Globus pallidus (tissue), 1 donor: ENCODE results near the gene ODAD2.

Source experiments
- DNase-seq: peaks from one replicate; pipeline ENCODE4 v3.0.0-alpha.2; 2015; ENCODE audit warnings: low spot score

The ODAD2 gene

DNA sequence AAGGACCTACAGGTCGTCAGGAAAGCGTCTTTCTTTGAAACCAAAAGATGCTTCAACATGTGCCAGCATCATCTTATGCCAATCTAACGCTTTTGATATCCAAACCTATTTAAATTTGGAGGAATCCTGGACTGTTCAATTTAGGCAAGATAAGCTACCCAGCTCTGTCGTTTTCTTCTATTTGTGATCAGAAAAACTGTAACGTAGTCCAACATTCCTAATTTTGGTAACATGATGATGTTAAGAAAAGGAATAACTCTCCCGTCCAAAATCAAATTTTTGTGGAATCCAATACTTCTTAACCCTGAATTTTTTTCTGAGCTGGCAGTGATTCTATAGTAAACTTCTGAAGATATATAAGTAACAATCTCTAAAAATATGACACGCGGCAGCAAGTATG, 160.0 kb downstream of the ODAD2 start:
- DNase-seq = no peak

DNA sequence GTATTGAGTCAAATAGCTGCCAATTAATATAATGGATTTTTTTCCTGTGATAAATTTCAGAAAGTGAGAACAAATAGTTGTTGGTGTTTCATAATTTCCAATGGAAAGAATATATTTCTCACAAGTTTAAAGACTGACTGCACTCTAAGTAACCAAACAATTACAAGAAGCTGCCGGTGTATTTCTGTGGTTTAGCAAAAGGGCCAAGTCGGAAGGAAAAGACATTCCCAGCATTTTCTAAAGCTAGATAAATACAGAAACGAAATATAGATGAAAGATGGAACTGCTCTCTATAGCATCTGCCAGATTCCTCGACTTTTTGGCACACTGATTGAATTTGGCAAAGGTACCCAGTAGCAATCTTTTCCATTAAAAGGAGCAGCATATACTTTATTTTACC, 160.5 kb downstream of the ODAD2 start:
- no peak for DNase-seq

DNA sequence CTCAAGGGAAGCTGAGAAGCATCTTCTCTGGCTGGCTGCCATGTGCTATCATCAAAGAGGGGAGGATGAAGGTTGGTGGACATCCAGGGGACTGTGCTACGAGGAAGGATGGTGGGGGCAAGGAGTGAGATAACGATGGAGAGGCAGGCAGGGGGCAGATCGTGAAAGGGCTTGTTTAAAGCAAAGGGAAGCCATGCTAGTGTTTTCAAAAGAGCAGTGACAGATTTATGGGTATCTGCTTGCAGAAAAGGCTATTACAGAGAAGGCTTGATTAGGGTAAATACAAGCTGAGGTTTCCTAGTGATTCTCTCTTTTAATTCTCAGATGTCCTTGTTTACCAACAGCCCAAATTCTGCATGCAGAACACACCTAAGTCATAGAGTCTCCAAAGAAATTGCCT, 164.4 kb downstream of the ODAD2 start:
- DNase-seq = no peak

DNA sequence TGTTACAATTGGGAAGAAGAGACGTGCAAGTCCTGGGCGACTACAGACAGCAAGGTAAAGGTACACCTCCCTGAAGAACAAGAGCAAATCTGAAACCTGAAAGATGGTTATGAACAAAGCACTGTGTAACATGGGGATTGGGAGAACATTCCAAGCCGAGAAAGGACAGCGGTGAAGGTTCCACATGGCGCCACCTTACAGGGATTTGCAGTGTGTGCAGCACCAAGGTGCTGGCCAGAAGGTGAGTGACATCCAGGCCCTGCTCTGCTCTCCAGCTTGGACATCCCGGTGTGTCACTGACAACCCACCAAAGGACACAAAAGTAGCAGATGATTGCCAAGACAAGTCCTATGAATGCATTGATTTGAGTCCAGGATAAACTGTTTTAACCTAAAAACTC, 165.1 kb downstream of the ODAD2 start:
- DNase-seq = no peak

DNA sequence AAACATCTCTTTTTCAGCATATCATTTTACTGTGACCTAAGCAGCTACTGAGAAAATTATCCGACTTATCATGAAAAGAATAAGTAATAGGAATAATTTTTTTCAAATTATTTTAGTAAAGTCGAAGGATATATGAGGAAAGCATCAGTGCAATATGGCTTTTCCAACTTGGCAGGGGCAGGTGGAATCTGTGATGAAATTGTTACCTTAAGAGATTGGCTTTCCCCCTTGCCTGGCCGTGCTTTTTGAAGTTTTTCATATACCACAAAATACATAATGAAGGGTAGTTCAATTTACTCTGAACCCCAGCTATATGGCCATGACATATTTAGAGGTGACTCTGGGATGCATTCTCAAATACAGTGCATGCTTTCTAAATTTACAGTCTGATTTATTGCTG, 166.1 kb downstream of the ODAD2 start:
- DNase-seq = no peak

DNA sequence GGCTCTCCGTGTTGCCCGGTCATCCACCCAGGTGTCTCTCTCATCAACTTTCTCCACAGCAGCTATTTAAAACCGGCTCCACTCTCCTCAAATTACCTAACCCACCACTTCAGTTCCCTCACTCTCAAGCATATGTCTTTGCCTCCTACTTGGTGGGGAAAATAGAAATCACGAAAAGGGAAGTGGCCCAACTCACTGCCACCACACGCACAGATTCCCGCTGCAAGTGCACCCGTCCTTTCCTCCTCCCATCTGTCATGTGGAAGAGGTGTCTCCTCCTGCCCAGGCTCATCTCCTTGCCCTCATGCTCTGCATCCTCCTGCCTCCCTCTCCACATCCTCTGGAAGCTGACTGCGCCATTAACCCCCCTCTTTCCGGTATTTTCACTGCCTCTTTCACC, 172.5 kb downstream of the ODAD2 start:
- DNase-seq = no peak

DNA sequence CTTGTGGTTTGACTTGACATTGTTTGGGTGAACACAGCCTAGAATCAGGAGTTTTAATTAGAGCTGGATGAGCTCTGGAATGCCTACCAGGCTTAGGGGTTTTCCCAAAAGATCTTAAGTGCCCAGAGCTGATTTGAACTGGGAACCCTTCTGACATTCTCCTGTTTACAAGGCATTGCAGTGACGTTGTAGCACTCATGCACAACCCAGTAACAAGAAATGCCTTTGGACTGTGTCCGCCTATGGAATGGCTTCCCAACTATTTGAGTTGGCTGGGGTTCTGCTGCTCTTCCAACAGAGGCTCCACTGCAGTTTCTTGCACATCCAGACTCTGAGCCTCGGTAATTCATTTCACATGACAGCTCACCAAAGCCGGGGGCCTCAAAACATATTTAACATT, 176.6 kb downstream of the ODAD2 start:
- DNase-seq = no peak

DNA sequence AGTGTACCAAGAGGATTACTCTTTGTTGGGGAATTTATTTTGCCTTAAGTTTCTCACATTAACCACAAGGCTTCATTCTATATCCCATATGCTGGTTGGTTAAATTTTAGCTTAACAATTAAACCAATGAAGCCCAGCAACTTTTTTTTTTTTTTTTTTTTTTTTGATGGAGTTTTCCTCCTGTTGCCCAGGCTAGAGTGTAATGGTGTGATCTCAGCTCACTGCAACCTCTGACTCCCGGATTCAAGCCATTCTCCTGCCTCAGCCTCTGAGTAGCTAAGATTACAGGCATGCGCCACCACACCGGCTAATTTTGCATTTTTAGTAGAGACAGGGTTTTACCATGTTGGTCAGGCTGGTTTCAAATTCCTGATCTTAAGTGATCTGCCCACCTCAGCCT, 178.2 kb downstream of the ODAD2 start:
- DNase-seq = no peak

DNA sequence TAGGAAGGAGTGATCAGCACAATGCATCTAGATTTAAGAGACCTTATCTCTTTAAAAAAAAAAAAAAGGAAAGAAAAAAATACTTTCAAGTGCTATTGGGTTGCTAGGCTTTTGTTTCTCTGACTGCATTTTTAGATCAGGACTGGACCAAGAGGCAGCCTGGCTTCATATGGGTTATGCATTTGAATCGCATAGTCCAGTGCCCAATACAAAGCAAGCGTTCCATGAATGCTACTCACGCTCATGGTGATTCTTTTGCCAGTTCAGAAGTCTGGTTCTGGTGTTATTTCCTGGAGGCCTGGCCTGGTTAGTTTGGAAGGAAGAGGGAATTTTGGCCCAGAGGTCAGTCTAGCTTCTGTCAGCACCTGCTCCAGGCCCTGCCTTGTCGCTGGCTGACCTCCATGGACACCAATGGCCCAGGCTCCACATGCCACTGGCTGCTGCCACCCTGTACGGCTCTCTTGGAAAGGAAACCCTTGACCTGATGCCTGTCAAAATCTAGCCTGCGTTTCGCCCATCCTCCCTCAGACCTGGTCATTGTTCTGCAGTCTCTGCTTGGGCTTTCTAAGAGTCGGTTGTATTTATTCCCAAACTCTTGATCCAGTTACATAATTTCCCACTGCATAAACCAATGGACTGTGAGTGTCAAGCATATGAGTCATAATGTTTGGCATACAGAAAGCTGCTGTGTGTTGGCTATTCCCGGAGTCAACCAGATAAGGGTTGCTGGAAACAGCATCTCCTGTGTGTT, 178.9 kb downstream of the ODAD2 start:
- no peak for DNase-seq

DNA sequence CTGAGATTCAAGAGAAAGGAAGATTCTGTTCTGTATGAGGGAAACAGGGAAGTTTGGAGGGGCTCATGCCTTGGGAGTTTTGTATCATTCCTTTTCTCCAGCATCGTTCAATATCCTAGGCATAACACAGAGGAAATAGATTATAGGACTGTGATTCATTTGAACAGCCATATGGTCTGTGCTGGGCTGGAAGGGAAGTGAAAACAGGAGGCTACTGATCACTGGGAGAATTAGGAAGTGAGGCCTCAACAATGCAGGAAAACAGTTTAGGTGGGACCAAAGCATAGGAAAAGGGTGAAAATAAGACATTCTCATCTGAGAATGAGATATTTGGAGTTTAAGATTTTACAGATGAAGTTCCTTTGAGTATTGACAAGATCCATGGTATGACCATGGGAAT, 182.6 kb downstream of the ODAD2 start:
- no peak for DNase-seq

DNA sequence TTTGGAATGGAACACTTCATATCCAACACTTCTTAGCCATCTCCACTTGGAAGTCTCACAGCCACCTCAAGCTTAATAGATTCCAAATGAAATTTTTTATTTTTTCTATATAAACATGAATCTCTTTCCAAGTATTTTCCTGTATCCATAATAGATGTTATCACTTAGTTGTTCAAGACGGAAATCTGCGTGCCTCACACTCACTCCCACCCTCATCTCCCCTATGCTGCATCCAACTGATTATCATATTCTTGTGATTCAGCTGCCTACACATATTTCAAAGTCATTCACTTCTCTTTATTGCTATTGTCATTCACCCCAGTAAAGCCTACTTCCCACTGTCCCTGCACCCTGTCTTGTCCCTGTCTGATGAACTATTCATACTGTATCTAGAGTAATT, 183.0 kb downstream of the ODAD2 start:
- no peak for DNase-seq

DNA sequence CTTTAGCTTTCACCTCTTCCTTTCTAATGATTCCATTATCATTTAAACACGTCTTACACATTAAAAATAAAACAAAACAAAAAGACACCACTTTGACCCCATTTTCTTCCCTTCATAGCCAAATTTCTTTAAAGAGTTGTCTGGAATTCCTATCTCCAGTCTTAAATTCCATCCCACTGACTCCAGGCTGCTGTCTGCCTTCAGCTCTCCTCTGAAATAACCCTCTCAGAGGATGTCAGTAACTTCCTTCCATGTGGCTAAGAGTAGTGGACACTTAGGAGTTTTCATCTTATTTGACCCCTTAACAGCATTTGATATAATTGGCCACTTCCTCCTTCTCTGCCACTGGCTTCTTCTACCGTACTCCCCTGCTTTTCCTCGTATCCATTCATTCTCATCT, 183.6 kb downstream of the ODAD2 start:
- no peak for DNase-seq

DNA sequence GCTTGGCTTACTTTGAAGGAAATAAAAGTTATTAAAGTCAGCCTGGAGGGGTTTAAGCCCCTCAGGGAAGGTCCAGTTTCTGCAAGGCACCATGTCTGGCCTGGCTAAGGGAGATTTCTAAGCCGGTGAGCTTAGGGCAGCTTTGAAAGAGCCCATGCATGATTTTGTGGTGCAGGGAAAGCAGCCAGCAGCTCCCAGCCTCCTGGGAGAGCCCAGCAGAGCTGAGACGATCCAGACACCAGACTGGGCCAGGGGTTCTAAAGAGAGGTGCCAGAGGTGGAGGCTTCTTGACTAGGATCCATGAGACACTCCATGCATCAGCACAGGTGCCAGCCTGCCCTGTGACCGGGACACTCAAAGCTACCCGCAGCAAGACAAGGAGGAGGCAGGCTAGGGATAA, 193.7 kb downstream of the ODAD2 start:
- DNase-seq = no peak

DNA sequence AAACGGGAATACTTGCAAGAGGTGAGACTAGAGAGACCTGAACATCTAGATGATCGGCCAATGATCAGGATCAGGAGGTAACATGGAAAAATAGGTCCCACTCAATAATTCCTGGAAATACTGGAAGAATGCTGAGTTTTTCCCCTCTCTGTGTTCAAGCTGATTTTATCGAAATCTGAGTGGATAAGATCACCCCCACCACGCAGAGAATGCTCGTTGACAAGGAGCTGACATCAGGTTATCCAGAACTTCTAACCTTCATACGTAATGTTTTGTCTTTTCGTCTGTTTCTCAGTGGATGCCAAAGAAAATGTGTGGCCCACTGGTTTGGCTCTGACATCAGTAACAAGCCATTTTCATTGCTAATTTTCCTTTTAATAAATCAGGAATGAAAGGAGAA, 194.7 kb downstream of the ODAD2 start:
- DNase-seq = no peak

DNA sequence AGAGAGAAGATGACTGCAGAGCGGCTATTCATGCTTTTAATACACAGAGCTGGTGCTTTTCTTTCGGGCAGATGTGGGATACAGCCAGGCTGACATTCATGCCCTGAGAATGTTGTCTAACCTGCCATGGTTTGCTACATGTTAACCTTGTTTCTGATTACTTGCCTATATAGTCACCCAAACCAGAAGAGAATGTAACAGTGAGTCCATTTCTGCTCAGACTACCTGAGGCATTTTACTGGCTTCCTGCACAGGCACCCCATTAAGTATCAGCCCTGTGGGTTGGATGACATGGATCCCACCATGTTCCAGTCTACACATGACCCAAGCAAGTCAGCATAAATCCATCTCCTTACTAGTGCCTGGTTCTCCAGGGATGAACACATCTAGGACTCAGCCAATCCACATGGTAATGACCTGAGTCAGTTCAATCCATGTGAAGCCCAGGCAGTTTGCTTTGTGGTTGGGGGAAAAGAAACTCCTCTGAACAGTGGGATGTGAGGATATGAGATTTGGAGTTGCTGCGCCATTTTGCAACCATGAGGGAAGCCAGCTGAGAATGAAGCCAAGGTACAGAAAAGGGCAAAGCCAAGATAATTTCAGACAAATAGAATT, 197.6 kb downstream of the ODAD2 start:
- DNase-seq = no peak

DNA sequence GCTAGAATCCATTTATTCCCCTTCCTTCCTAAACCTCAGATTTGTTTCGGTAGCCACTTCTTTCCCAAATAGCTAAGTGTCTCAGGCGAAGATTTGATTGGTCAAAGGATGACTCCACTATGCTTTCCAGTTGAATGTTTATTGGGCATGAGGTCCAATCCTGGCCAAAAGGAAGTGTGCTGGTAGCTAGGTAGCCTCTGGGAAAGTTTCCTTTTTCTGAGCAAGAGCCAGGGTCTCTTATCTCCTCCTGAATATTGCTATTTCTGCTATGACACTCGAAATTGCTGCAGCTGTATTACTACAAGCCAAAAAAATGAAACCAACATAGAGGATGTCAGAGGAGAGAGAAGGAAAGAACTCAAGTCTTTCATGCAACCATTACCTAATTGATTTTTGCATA, 199.8 kb downstream of the ODAD2 start:
- DNase-seq = no peak

DNA sequence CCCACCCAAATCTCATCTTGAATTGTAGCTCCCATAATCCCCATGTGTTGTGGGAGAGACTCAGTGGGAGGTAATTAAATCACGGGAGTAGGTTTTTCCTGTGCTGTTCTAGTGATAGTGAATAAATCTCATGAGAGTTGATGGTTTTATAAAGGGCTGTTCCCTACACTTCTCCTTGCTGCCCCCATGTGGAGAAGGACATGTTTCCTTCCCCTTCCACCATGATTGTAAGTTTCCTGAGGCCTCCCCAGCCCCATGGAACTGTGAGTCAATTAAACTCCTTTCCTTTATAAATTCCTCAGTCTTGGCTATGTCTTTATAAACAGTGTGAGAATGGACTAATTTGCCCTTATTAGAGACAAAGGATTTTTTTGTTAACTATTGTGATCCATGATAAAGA, 204.7 kb downstream of the ODAD2 start:
- DNase-seq = no peak

DNA sequence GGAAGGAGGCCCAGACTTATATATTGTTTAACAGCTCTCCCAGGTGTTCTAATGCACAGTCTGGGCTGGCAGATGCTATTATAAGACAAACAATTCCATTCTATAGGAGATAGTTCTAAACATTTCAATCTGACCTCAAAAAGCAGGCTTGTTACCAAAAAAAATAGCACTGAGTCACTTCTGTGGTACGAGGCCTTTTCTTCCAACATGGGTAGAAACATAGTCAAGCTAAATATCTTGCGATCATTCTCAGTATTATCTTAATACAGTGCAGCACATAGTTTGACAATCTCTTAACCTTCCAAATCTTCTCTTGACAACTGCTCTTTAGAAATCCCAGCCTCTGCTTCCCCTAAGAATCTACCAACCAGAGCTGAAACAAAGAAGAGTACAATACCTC, 206.7 kb downstream of the ODAD2 start:
- no peak for DNase-seq

DNA sequence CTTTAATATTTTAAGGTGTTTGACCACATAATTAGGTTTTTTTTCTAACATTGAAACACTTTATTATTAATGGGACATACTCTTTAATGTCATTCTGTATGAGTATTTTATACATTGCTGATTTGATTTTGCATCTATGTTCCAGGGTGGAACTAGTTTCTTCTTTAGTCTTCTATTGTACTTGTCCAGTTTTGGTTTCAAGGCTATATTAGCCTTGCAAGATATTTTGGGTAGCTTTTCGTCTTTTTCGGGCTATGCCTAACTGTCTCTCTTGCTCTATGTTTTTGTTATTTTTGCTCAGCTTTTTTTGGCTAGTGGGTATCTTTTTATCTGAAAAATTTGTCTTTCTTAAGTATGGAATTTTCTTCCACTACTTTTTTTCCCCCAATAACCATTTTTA, 214.6 kb downstream of the ODAD2 start:
- DNase-seq = no peak

DNA sequence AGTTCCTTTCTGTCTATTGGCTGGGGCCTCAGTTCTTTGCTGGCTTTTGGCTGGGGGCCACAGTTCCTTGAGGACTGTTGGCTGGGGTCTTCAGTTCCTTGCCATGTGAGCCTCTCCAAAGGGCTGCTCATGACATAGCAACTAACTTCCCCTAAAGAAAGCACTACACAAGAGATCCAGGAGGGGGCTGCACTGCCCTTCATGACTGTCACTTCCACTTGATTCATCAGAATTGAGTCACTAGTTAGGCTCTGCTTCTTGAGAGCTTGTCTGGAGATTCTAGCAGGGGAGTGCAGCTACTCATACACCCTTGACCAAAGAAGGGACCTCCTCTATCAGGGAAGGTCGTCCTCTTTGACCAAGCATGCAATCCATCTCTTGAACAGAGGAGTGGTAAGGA, 215.2 kb downstream of the ODAD2 start:
- no peak for DNase-seq

DNA sequence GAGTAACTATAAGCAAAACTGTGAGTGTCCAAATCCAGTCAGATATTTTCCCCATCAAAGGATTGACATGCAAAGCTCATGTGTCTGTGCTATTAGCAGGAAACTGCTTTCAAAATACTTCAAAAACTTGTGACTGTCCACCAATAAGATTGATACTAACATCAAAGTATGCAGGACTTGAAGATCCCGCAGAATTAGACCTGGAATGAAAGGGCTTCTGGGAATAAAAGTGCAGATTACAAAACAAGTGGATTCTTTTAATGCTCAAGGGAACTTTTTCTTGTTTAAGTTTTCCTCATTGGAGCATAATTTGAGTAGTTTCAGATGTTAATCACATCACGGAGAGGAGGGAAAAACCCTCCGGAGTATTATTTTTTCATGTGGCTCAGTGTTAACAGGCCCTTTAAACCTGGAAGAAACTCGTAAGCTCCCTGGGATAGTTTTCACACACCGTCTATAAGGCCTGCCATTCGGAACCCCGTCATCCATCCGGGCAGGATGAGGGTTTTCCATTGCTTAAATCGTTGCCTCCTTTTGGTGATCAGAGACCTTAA, 219.3 kb downstream of the ODAD2 start:
- no peak for DNase-seq

DNA sequence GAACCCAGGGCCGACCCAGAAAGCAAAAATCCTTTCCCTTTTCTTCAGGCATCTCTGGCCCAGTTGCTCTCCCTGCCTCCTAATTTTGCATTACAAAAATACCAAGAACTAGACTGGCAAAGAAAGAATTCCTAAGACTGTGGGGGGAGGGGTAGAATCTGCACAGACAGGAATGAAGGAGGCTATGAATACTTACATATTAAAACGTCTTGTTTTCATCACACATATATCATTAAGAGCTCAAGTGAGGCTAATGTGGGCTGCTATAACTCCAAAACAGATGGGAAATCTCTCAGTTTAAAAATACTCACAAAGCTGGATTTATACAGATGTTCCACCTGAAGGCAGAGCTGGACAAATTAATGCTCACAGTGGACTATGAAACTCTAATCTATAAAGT, 224.0 kb downstream of the ODAD2 start:
- DNase-seq = no peak

DNA sequence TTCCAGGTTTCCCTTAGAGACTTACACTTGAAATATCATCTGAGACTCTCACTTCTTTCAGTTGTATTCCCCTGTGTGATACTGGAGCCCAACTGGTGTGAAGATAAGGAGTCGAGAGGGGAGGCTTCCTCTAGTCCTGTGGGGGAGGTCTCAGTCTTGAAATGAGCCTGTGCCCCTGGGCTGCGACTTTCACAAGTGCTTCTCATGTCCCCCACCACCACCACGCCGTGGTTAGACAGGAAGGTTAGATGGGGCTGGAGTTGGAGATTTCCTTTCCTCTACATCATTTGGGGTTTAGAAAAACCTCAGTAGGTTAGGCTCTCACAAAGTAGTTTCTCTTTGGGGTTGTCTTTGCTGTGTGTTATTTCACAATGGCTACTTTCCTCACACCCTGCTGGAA, 227.6 kb downstream of the ODAD2 start:
- DNase-seq = no peak

DNA sequence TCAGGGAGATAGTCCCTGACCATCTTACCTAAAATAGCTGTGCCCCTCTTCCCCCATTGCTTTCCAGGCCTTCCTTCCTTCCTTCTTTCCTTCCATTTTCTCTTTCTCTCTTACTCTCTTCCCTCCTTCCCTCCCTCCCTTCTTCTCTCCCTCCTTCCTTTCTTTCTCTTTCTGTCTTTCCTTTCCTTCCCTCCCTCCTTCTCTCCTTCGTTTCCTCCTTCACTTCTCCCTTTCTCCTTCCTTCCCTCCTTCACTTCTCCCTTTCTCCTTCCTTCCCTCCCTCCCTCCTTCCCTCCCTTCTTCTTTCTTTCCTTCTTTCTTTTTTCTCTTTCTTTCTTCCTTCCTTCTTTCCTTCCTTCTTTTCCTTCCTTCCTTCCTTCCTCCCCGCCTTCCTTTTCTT, 228.7 kb downstream of the ODAD2 start:
- DNase-seq = no peak
